Small intestine (tissue), 7 donors: ENCODE data around the gene KLK2. TPM values are rescaled to one million over a fixed set of nuclear protein-coding genes. Genes with fewer than 3 reads are reported as not detected.

ENCODE experiments used
- DNase-seq, 2 donors: peaks; one replicate each; pipeline versions ENCODE4 v3.0.0 to v3.0.0-alpha.2; 2013
- FAIRE-seq: peaks from 2 replicates; lab custom pipeline; 2012; peaks lifted over from hg19 to GRCh38; lab: Jason Lieb, UNC
- H3K27ac ChIP-seq, 3 donors: one replicate each; pipeline ENCODE4 v1.5.1; 2013; ENCODE audit warnings: low read length in 2 of 3, mild to moderate bottlenecking in 2 of 3, control low read depth in 1 of 3, inconsistent platforms in 1 of 3, low read depth in 1 of 3, moderate library complexity in 1 of 3
- H3K27me3 ChIP-seq, 3 donors: one replicate each; pipeline ENCODE4 v1.6.1; 2013; ENCODE audit warnings: low read length in 3 of 3, inconsistent platforms in 1 of 3; ENCODE audit not compliant: control insufficient read depth in 3 of 3, insufficient read depth in 3 of 3
- H3K36me3 ChIP-seq, 3 donors: one replicate each; pipeline ENCODE4 v1.6.1; 2013; ENCODE audit warnings: low read length in 3 of 3, inconsistent platforms in 1 of 3, low read depth in 1 of 3, mild to moderate bottlenecking in 1 of 3, moderate library complexity in 1 of 3; ENCODE audit not compliant: control insufficient read depth in 3 of 3, insufficient read depth in 2 of 3
- H3K4me1 ChIP-seq, 3 donors: one replicate each; pipeline ENCODE4 v1.6.1; 2013; ENCODE audit warnings: low read length in 2 of 3, inconsistent platforms in 1 of 3, low read depth in 1 of 3, mild to moderate bottlenecking in 1 of 3, moderate library complexity in 1 of 3; ENCODE audit not compliant: control insufficient read depth in 3 of 3, insufficient read depth in 2 of 3
- H3K4me3 ChIP-seq, 3 donors: one replicate each; pipeline ENCODE4 v1.5.1; 2013; ENCODE audit warnings: low read length in 3 of 3, control low read depth in 1 of 3, inconsistent platforms in 1 of 3, low read depth in 1 of 3, mild to moderate bottlenecking in 1 of 3, moderate library complexity in 1 of 3
- H3K9me3 ChIP-seq, 2 donors: one replicate each; pipeline ENCODE4 v1.6.1; 2013; ENCODE audit warnings: low read depth in 1 of 2, low read length in 1 of 2; ENCODE audit not compliant: control insufficient read depth in 2 of 2, insufficient read depth in 1 of 2
- WGBS, 3 donors: extraction: QIAGEN DNeasy Blood & Tissue Kit; methylation state at CpG; one replicate each; pipeline ENCODE4 v1.1.7; 2013; 5-methylcytosine and 5-hydroxymethylcytosine counted together
- polyA plus RNA-seq, 4 donors: library from polyadenylated mRNA; stranded (reverse) in 3 of 4; unstranded in 1 of 4; fragments of 200-250 nt in 3 of 4; fragments of 120-200 nt in 1 of 4; gene quantifications; one replicate each; pipeline versions ENCODE4 v1.2.1 to v1.2.3, GENCODE V29; 2013
- donor health status: healthy with polysubstance abuse.
- donor health status: control.
- donor health status: control.
- donor health status: Bipolar disorder and iron deficiency.
- donor health status: healthy.

The KLK2 gene
- polyA plus RNA-seq, 4 donors, result 0.03 to 0.12 TPM; not detected in 2

DNA sequence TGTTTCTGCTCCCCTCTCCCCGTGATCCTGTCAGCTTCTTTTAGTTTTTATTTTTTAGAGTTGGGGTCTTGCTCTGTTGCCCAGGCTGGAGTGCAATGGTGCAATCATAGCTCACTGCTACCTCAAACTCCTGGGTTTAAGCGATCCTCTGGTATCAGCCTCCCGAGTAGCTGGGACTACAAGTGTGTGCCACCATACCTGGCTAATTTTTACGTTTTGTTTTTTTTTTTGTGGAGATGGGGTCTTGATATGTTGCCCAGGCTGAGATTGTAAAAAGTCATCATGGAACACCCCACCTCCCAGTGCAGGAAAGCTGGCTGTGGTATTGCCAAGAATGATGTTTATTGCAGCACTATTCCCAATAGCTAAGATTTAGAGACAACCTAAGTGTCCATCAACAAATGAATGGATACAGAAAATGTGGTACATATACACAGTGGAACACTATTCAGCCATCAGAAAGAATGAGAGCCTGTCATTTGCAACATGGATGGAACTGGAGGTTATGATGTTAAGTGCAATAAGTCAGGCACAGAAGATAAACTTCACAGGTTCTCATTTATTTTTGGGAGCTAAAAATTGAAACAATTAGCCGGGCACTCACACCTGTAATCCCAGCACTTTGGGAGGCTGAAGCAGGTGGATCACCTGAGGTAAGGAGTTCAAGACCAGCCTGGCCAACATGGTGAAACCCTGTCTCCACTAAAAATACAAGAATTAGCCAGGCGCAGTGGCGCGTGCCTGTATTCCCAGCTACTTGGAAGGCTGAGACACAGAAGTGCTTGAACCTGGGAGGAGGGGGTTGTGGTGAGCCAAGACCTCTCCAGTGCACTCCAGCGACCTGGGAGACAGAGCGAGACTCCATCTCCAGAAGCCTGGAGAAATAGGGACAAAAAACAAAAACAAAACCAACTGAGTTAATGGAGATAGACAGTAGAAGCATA lies 33.3 kb upstream of the KLK2 start:
- DNase-seq (no peak), FAIRE-seq (no peak)
- no peak overlapping the region for H3K27ac ChIP-seq
- 78 to 80% (median 79%) methylated on average over 10 of the region's 10 CpGs for WGBS, 3 donors
- peaks cover 0 to 9% of the 10 kb centered on the region in 2 donors for H3K9me3 ChIP-seq
- H3K27me3 ChIP-seq, result peaks cover 0 to 9% (median 5%) of the 10 kb centered on the region in 3 donors
- H3K4me1 ChIP-seq, result peaks cover 0 to 6% (median 0%) of the 10 kb centered on the region in 3 donors
- H3K36me3 ChIP-seq, result no peaks in the 10 kb centered on the region
- H3K4me3 ChIP-seq, result no peak overlapping the region

DNA sequence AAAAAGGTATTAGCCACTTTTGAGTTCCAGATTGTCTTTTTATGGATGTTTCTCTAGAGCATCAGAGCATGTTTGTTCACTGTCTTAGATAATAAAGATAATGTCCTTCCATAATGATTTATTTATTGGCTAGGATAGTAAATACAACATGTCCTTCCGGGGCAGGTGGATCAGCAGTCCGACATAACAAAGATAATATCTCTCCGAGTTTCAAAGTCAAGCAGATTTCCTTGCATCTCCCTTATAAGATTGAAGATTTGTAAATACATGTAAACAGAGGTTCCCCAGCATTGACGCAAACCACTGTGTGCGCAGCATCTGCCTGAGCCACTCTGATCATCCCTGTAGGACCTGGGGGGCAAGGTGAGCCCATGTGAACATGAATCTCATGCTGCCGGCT lies 31.1 kb upstream of the KLK2 start:
- peaks cover 0 to 8% (median 0%) of the 10 kb centered on the region in 3 donors for H3K27me3 ChIP-seq
- no peak overlapping the region for H3K27ac ChIP-seq
- H3K36me3 ChIP-seq, result no peaks in the 10 kb centered on the region
- no peak overlapping the region for H3K4me3 ChIP-seq
- no peaks in the 10 kb centered on the region for H3K4me1 ChIP-seq
- 37 to 68% (median 51%) methylated on average over 6 of the region's 6 CpGs for WGBS, 3 donors
- DNase-seq (no peak), FAIRE-seq (no peak)
- H3K9me3 ChIP-seq, result peaks cover 0 to 9% of the 10 kb centered on the region in 2 donors

GRCh38 chr19:50843205-50843604 lies 30.0 kb upstream of the KLK2 start:
- no peak overlapping the region for H3K27ac ChIP-seq
- no peaks in the 10 kb centered on the region for H3K4me1 ChIP-seq
- no peaks in the 10 kb centered on the region for H3K36me3 ChIP-seq
- peaks cover 0 to 9% of the 10 kb centered on the region in 2 donors for H3K9me3 ChIP-seq
- FAIRE-seq (no peak), DNase-seq (no peak)
- H3K4me3 ChIP-seq, result no peak overlapping the region
- H3K27me3 ChIP-seq, result peaks cover 0 to 5% (median 0%) of the 10 kb centered on the region in 3 donors
- WGBS, 3 donors, result 94 to 96% (median 94%) methylated on average over 2 of the region's 2 CpGs

GRCh38 chr19:50843701-50844221 lies 29.5 kb upstream of the KLK2 start:
- no peaks in the 10 kb centered on the region for H3K4me1 ChIP-seq
- H3K9me3 ChIP-seq, result peaks cover 0 to 9% of the 10 kb centered on the region in 2 donors
- H3K27me3 ChIP-seq, result peaks cover 0 to 5% (median 0%) of the 10 kb centered on the region in 3 donors
- DNase-seq, result no peak
- H3K4me3 ChIP-seq, result no peak overlapping the region
- H3K36me3 ChIP-seq, result no peaks in the 10 kb centered on the region
- 60 to 75% (median 63%) methylated on average over 7 of the region's 7 CpGs for WGBS, 3 donors
- H3K27ac ChIP-seq, result no peak overlapping the region
- no peak for FAIRE-seq

DNA sequence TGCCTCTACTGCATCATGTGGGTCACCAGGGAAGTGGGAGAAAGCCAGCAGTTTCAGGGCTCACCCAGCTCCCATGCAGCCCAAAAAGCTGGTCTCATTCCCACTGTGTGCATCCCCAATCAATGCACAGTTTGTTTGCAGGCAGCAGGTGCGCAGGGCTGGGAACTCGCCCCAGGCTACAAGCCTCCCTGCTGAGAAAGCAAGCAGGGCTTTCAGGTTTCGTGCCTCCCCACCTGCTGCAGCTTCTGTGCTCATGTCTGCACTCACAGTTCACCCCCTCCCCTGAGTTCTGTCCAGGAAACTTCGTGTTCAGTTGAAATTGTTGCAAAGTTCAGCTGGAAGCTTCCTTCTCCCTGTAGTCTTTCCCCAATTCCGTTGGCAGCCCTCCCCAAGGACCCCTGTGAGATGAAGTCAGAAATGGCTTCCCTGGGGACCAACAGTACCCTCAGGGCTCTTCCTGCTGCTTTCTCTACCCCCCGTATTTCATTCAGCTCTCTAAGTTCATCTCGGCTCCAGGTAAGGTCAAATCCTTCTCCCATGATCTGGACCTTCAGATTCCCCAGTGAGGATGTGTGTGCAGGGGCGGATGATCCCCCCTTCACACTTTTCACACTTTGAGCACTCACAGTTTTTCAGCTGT lies 28.8 kb upstream of the KLK2 start:
- FAIRE-seq (no peak), DNase-seq (no peak)
- no peak overlapping the region for H3K4me3 ChIP-seq
- H3K27ac ChIP-seq, result no peak overlapping the region
- no peaks in the 10 kb centered on the region for H3K4me1 ChIP-seq
- no peaks in the 10 kb centered on the region for H3K36me3 ChIP-seq
- H3K27me3 ChIP-seq, result peaks cover 0 to 5% (median 0%) of the 10 kb centered on the region in 3 donors
- WGBS, 3 donors, result 53 to 63% (median 55%) methylated on average over 8 of the region's 8 CpGs
- peaks cover 0 to 9% of the 10 kb centered on the region in 2 donors for H3K9me3 ChIP-seq

GRCh38 chr19:50850738-50851137 lies 22.5 kb upstream of the KLK2 start:
- no peaks in the 10 kb centered on the region for H3K36me3 ChIP-seq
- WGBS, 3 donors, result 43 to 47% (median 44%) methylated on average over 3 of the region's 3 CpGs
- FAIRE-seq (no peak), DNase-seq (no peak)
- H3K4me1 ChIP-seq, result no peaks in the 10 kb centered on the region
- no peaks in the 10 kb centered on the region for H3K9me3 ChIP-seq
- H3K27me3 ChIP-seq, result peaks cover 0 to 7% (median 4%) of the 10 kb centered on the region in 3 donors
- no peak overlapping the region for H3K27ac ChIP-seq
- H3K4me3 ChIP-seq, result no peak overlapping the region

GRCh38 chr19:50851620-50852019 lies 21.6 kb upstream of the KLK2 start:
- Histone ChIP-seq H3K4me3 (no peak overlapping the region), H3K27me3 (peaks cover 0 to 7% (median 4%) of the 10 kb centered on the region in 3 donors), H3K36me3 (no peaks in the 10 kb centered on the region), H3K27ac (no peak overlapping the region), H3K4me1 (no peaks in the 10 kb centered on the region), H3K9me3 (no peaks in the 10 kb centered on the region)
- DNase-seq, result no peak
- no peak for FAIRE-seq
- WGBS, 3 donors, result 33 to 65% (median 39%) methylated on average over 4 of the region's 4 CpGs

DNA sequence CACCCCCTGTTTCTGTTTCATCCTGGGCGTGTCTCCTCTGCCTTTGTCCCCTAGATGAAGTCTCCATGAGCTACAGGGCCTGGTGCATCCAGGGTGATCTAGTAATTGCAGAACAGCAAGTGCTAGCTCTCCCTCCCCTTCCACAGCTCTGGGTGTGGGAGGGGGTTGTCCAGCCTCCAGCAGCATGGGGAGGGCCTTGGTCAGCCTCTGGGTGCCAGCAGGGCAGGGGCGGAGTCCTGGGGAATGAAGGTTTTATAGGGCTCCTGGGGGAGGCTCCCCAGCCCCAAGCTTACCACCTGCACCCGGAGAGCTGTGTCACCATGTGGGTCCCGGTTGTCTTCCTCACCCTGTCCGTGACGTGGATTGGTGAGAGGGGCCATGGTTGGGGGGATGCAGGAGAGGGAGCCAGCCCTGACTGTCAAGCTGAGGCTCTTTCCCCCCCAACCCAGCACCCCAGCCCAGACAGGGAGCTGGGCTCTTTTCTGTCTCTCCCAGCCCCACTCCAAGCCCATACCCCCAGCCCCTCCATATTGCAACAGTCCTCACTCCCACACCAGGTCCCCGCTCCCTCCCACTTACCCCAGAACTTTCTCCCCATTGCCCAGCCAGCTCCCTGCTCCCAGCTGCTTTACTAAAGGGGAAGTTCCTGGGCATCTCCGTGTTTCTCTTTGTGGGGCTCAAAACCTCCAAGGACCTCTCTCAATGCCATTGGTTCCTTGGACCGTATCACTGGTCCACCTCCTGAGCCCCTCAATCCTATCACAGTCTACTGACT lies 18.4 kb upstream of the KLK2 start, which contains the start of gene KLK3:
KLK3 (plus strand) TSS at position 280 of the 775 bp plus-strand sequence; CDS start at position 321, 41 bp downstream.
- Histone ChIP-seq H3K36me3 (no peaks in the 10 kb centered on the region), H3K4me1 (no peaks in the 10 kb centered on the region), H3K9me3 (no peaks in the 10 kb centered on the region), H3K27ac (no peak within 1 kb of the TSS), H3K4me3 (no peak within 1 kb of the TSS), H3K27me3 (peaks cover 0 to 9% (median 4%) of the 10 kb centered on the region in 3 donors)
- FAIRE-seq (no peak), DNase-seq (no peak)
- 61 to 75% (median 71%) methylated on average over 9 of the region's 9 CpGs for whole genome bisulfite sequencing, 3 donors
